Activated T-helper 17 cell treated with anti-CD3 and anti-CD28 coated beads, Interleukin-2, amount 50 U/mL, for 72 hours (primary cell): ENCODE data around the gene DOCK6. TPM values are rescaled to one million over a fixed set of nuclear protein-coding genes. Genes with fewer than 3 reads are reported as not detected.

Experiments used
- ATAC-seq: fragments of 150-1000 bp; cut with Tn5 transposase; replicated peaks from 2 replicates; pipeline ENCODE4 v1.10.0; 2021; ENCODE audit warnings: mild to moderate bottlenecking, moderate library complexity
- H3K27ac Mint-ChIP-seq: one replicate; pipeline ENCODE4 v1.8.0; 2022; ENCODE audit warnings: mixed read lengths
- H3K27me3 Mint-ChIP-seq: one replicate; pipeline ENCODE4 v1.8.0; 2022; ENCODE audit warnings: mixed read lengths
- H3K36me3 Mint-ChIP-seq: one replicate; pipeline ENCODE4 v1.8.0; 2022; ENCODE audit warnings: low read depth, mild to moderate bottlenecking, mixed read lengths
- H3K4me1 Mint-ChIP-seq: one replicate; pipeline ENCODE4 v1.8.0; 2022; ENCODE audit warnings: mixed read lengths
- H3K4me3 Mint-ChIP-seq: one replicate; pipeline ENCODE4 v1.8.0; 2022; ENCODE audit warnings: mild to moderate bottlenecking, mixed read lengths
- H3K9me3 Mint-ChIP-seq: one replicate; pipeline ENCODE4 v1.8.0; 2022; ENCODE audit warnings: mixed read lengths
- total RNA-seq, 2 donors: library from RNA; stranded (reverse); gene quantifications; one replicate each; pipeline ENCODE4 v1.2.3, GENCODE V29; 2022

Gene DOCK6
- total RNA-seq, 2 donors from 2014 or later, result 4.5 to 6.4 TPM

- Mint-ChIP-seq H3K9me3 (no peaks in the 10 kb centered on the region), H3K27me3 (no peaks in the 10 kb centered on the region), H3K27ac (no peak overlapping the region), H3K4me3 (no peak overlapping the region), H3K36me3 (peaks cover under 1% of the 10 kb centered on the region), H3K4me1 (no peaks in the 10 kb centered on the region)
- no peak for ATAC-seq
Measured at GRCh38 chr19:11159598-11160439, 102.5 kb downstream of the DOCK6 start.

- Mint-ChIP-seq H3K4me1 (peaks cover 7% of the 10 kb centered on the region), H3K27me3 (no peaks in the 10 kb centered on the region), H3K27ac (peak within 1 kb of the TSS; percentile 88), H3K4me3 (peak within 1 kb of the TSS; percentile 85), H3K36me3 (peaks cover 6% of the 10 kb centered on the region), H3K9me3 (no peaks in the 10 kb centered on the region)
- peak; percentile 99 for ATAC-seq
Measured at GRCh38 chr19:11155373-11156120, 106.8 kb downstream of the DOCK6 start, which contains the start of gene SPC24. Gene SPC24, minus strand, starts transcription at chr19:11155782. Its CDS starts 6 bp downstream, at chr19:11155776.

GRCh38 chr19:11154683-11155047, 107.7 kb downstream of the DOCK6 start:
- H3K4me3 Mint-ChIP-seq, result peak overlapping the region; percentile 85
- peaks cover 6% of the 10 kb centered on the region for H3K36me3 Mint-ChIP-seq
- H3K9me3 Mint-ChIP-seq, result no peaks in the 10 kb centered on the region
- peaks cover 7% of the 10 kb centered on the region for H3K4me1 Mint-ChIP-seq
- no peaks in the 10 kb centered on the region for H3K27me3 Mint-ChIP-seq
- peak overlapping the region; percentile 76 for H3K27ac Mint-ChIP-seq
- no peak for ATAC-seq

GRCh38 chr19:11152318-11153062, 109.8 kb downstream of the DOCK6 start:
- no peaks in the 10 kb centered on the region for H3K27me3 Mint-ChIP-seq
- H3K4me3 Mint-ChIP-seq, result no peak overlapping the region
- no peak for ATAC-seq
- H3K36me3 Mint-ChIP-seq, result peaks cover 23% of the 10 kb centered on the region
- H3K4me1 Mint-ChIP-seq, result peaks cover 7% of the 10 kb centered on the region
- H3K9me3 Mint-ChIP-seq, result no peaks in the 10 kb centered on the region
- H3K27ac Mint-ChIP-seq, result no peak overlapping the region

- H3K9me3 Mint-ChIP-seq, result no peaks in the 10 kb centered on the region
- H3K36me3 Mint-ChIP-seq, result peaks cover 36% of the 10 kb centered on the region
- no peak overlapping the region for H3K27ac Mint-ChIP-seq
- no peak for ATAC-seq
- no peak overlapping the region for H3K4me3 Mint-ChIP-seq
- no peaks in the 10 kb centered on the region for H3K27me3 Mint-ChIP-seq
- peaks cover 7% of the 10 kb centered on the region for H3K4me1 Mint-ChIP-seq
Measured at GRCh38 chr19:11151181-11151580, 111.1 kb downstream of the DOCK6 start.

Other genes starting within 250 kb of the DOCK6 start
- gene LDLR, start 173.1 kb downstream of the DOCK6 start, total RNA-seq, result 10 to 100 TPM; 63.8 to 83.5 TPM
- 10 to 100 TPM; 44.3 to 53.9 TPM for gene SPC24, start 106.7 kb downstream of the DOCK6 start, total RNA-seq
- 1 to 10 TPM; 3.5 to 3.6 TPM for gene KANK2, start 65.0 kb downstream of the DOCK6 start, total RNA-seq
- gene ANGPTL8, start 22.9 kb downstream of the DOCK6 start, total RNA-seq, result not detected
- gene TSPAN16, start 33.6 kb upstream of the DOCK6 start, total RNA-seq, result not detected
- gene RAB3D, start 77.1 kb upstream of the DOCK6 start, total RNA-seq, result 10 to 100 TPM in 1 of 2 donors, 1 to 10 TPM in 1; 9.7 to 13.4 TPM
- 10 to 100 TPM; 30.9 to 31.0 TPM for gene TMEM205, start 83.7 kb upstream of the DOCK6 start, total RNA-seq
- 10 to 100 TPM; 17.4 to 45.4 TPM for gene CCDC159, start 84.0 kb upstream of the DOCK6 start, total RNA-seq
- 1 to 10 TPM; 2.9 to 9.7 TPM for gene PLPPR2, start 92.9 kb upstream of the DOCK6 start, total RNA-seq
- 1 to 10 TPM; 1.5 to 2.4 TPM for gene SWSAP1, start 112.1 kb upstream of the DOCK6 start, total RNA-seq
- gene EPOR, start 121.8 kb upstream of the DOCK6 start, total RNA-seq, result 10 to 100 TPM in 1 of 2 donors, 1 to 10 TPM in 1; 6.7 to 22.6 TPM
- under 1 TPM in 1 of 2 donors, not detected in 1; 0.50 TPM for gene RGL3, start 156.8 kb upstream of the DOCK6 start, total RNA-seq
- gene ODAD3, start 172.6 kb upstream of the DOCK6 start, total RNA-seq, result under 1 TPM; 0.15 to 0.42 TPM
- 100 to 1,000 TPM; 281 to 300 TPM for gene PRKCSH, start 173.1 kb upstream of the DOCK6 start, total RNA-seq
- under 1 TPM in 1 of 2 donors, not detected in 1; 0.45 TPM for gene ELAVL3, start 218.5 kb upstream of the DOCK6 start, total RNA-seq
- 10 to 100 TPM; 18.8 to 26.3 TPM for gene ZNF653, start 243.3 kb upstream of the DOCK6 start, total RNA-seq